ENCODE results near the gene SMURF2. TPM values are rescaled to one million over a fixed set of nuclear protein-coding genes. Genes with fewer than 3 reads are reported as not detected.

Gene SMURF2
- total RNA-seq, 1 donor from 2014 or later, result 48.3 TPM

DNA sequence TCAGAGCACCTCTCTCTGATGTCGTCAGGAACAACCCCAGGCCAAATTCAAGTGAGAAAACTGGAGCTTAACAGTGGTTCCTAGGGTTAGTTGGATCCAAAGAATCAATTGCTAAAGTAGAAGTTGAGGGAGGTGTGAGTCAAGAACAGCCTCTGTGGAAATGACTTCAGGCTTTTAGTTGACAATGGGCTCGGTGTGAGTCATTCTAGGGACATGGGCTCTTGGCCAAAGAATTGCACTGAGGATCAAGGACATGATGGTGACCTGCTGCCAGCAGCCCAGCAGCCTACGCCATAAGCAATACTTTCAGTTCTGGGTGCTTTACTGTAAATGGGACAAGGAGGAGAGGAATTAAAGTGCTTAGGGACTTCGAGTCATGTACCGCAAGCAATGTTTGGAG, 32.1 kb upstream of the SMURF2 start:
- peak; percentile 32 for DNase-seq (ENCODE audit: low read depth)
- H3K4me3 ChIP-seq (ENCODE audit: low read depth, low read length), result no peak overlapping the region
- no peak for TF ChIP-seq CTCF (conservative IDR thresholded peaks at IDR 0.05; ENCODE audit: low read depth, low read length)

- TF ChIP-seq CTCF (conservative IDR thresholded peaks at IDR 0.05; ENCODE audit: low read depth, low read length), result no peak
- H3K4me3 ChIP-seq (ENCODE audit: low read depth, low read length), result no peak overlapping the region
- no peak for DNase-seq (ENCODE audit: low read depth)
These were observed 30.1 kb upstream of the SMURF2 start for GRCh38 chr17:64692187-64692586.

GRCh38 chr17:64689106-64689505, 27.0 kb upstream of the SMURF2 start:
- no peak overlapping the region for H3K4me3 ChIP-seq (ENCODE audit: low read depth, low read length)
- no peak for DNase-seq (ENCODE audit: low read depth)
- no peak for TF ChIP-seq CTCF (conservative IDR thresholded peaks at IDR 0.05; ENCODE audit: low read depth, low read length)

- no peak for DNase-seq (ENCODE audit: low read depth)
- H3K4me3 ChIP-seq (ENCODE audit: low read depth, low read length), result no peak overlapping the region
- TF ChIP-seq CTCF (conservative IDR thresholded peaks at IDR 0.05; ENCODE audit: low read depth, low read length), result no peak
These were observed 26.4 kb upstream of the SMURF2 start for GRCh38 chr17:64688481-64688880.

GRCh38 chr17:64687961-64688360, 25.9 kb upstream of the SMURF2 start:
- no peak overlapping the region for H3K4me3 ChIP-seq (ENCODE audit: low read depth, low read length)
- DNase-seq (ENCODE audit: low read depth), result no peak
- TF ChIP-seq CTCF (conservative IDR thresholded peaks at IDR 0.05; ENCODE audit: low read depth, low read length), result no peak

DNA sequence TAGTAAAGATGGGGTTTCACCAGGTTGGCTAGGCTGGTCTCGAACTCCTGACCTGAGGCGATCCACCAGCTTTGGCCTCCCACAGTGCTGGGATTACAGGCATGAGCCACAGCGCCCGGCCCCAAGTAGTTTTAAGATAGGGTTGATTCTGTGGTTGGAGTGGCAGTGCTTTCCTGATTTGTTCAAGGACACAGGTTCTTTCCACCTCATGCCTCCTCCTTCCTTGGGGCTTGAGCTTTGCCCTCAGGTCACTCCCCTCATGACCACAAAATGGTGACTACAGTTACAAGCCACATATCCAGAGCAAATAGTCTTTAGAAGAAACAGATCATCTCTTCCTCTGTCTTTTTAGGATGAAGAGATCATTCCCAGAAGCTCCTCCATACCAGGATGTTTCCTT, 25.3 kb upstream of the SMURF2 start:
- no peak overlapping the region for H3K4me3 ChIP-seq (ENCODE audit: low read depth, low read length)
- TF ChIP-seq CTCF (conservative IDR thresholded peaks at IDR 0.05; ENCODE audit: low read depth, low read length), result no peak
- no peak for DNase-seq (ENCODE audit: low read depth)

DNA sequence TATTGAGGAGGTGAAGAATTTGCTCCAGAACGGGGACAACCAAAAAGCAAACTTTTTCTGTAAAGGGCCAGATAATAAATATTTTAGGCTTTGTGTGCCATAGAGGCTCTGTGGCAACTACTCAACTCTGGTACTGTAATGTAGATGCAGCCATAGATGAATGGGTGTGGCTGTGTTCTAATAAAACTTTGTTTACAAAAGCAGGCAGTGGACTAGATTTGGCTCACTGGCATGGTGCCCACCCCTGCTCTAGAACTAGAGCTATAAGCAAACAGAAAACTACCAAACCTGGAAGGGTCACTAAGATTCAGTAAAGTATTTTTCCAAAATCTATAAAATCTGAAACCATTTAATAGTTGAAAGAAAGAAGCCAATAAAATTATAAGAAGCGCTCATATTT, 24.6 kb upstream of the SMURF2 start:
- H3K4me3 ChIP-seq (ENCODE audit: low read depth, low read length), result no peak overlapping the region
- TF ChIP-seq CTCF (conservative IDR thresholded peaks at IDR 0.05; ENCODE audit: low read depth, low read length), result no peak
- DNase-seq (ENCODE audit: low read depth), result no peak
